Activated CD8-positive, alpha-beta T cell treated with anti-CD3 and anti-CD28 coated beads for 36 hours (primary cell): ENCODE measurements around the gene SPACA9. TPM values are rescaled to one million over a fixed set of nuclear protein-coding genes. Genes with fewer than 3 reads are reported as not detected.

Source experiments
- ATAC-seq: fragments of 200-7000 bp; cut with Tn5 transposase; one replicate; pipeline ENCODE4 v1.10.0; 2021; ENCODE audit warnings: mild to moderate bottlenecking, moderate library complexity
- CTCF ChIA-PET: fragments of 350-600 bp; sonication (Branson Sonifier 250); formaldehyde crosslinking; loops from one replicate; lab custom pipeline; 2021; ENCODE audit warnings: antibody characterized with exemption; lab: Charles Lee
- POLR2A ChIA-PET: fragments of 350-600 bp; sonication (Branson Sonifier 250); formaldehyde crosslinking; loops from one replicate; lab custom pipeline; 2021; ENCODE audit warnings: antibody characterized with exemption; lab: Charles Lee
- DNase-seq: peaks from one replicate; pipeline ENCODE4 v3.0.0-alpha.2; 2020
- H3K27ac Mint-ChIP-seq: one replicate; pipeline ENCODE4 v1.8.0; 2021; ENCODE audit warnings: mild to moderate bottlenecking, mixed read lengths
- H3K27me3 Mint-ChIP-seq: one replicate; pipeline ENCODE4 v1.8.0; 2021; ENCODE audit warnings: mixed read lengths
- H3K36me3 Mint-ChIP-seq: one replicate; pipeline ENCODE4 v1.8.0; 2021; ENCODE audit warnings: low read depth, mixed read lengths
- H3K4me1 Mint-ChIP-seq: one replicate; pipeline ENCODE4 v1.8.0; 2021; ENCODE audit warnings: low read depth, mixed read lengths
- H3K4me3 Mint-ChIP-seq: one replicate; pipeline ENCODE4 v1.8.0; 2021; ENCODE audit warnings: mild to moderate bottlenecking, moderate library complexity, mixed read lengths
- H3K9me3 Mint-ChIP-seq: one replicate; pipeline ENCODE4 v1.8.0; 2021; ENCODE audit warnings: mixed read lengths
- CTCF ChIP-seq: fragments of 200-600 bp; IDR thresholded peaks from one replicate; pipeline ENCODE4 v1.8.0; 2022; ENCODE audit warnings: antibody characterized with exemption, mild to moderate bottlenecking
- intact Hi-C: fragments of 100-400 bp; cut with micrococcal nuclease; formaldehyde crosslinking; loops from one replicate; pipeline ENCODE4 v1.10.0; 2022
- total RNA-seq, 2 experiments: library from RNA; stranded (reverse); gene quantifications; one replicate each; pipeline ENCODE4 v1.2.3, GENCODE V29; 2021

The SPACA9 gene
- total RNA-seq, 2 experiments from 2014 or later: 1.9 to 3.2 TPM

- TF ChIP-seq CTCF: no peak
- no peak for ATAC-seq
- Mint-ChIP-seq H3K4me3 (no peak overlapping the region), H3K9me3 (no peaks in the 10 kb centered on the region), H3K27me3 (no peaks in the 10 kb centered on the region), H3K27ac (no peak overlapping the region), H3K4me1 (peaks cover 19% of the 10 kb centered on the region), H3K36me3 (no peaks in the 10 kb centered on the region)
- CTCF ChIA-PET: no interaction called here
- intact Hi-C loops: no loop called here
- POLR2A ChIA-PET: no interaction called here
- DNase-seq: no peak
These were observed 11.8 kb upstream of the SPACA9 start for GRCh38 chr9:132866898-132867297.

GRCh38 chr9:132869266-132869665, 9.4 kb upstream of the SPACA9 start:
- Mint-ChIP-seq H3K36me3 (no peaks in the 10 kb centered on the region), H3K27ac (no peak overlapping the region), H3K27me3 (no peaks in the 10 kb centered on the region), H3K4me1 (peaks cover 12% of the 10 kb centered on the region), H3K4me3 (no peak overlapping the region), H3K9me3 (no peaks in the 10 kb centered on the region)
- CTCF ChIA-PET: no interaction called here
- POLR2A ChIA-PET: no interaction called here
- no peak for DNase-seq
- TF ChIP-seq CTCF: no peak
- ATAC-seq: no peak
- intact Hi-C loops: no loop called here

- intact Hi-C loops: no loop called here
- ATAC-seq (peak; percentile 49), DNase-seq (peak; percentile 21)
- ChIA-PET CTCF (interaction anchor here (1.6 kb wide), 1 partner anchor 27 kb away, joined by 3 read pairs; no protein-coding TSS in a partner anchor), POLR2A (interaction anchor here (1.0 kb wide), 1 partner anchor 9 kb away, joined by 3 read pairs; no protein-coding TSS in a partner anchor)
- no peak for TF ChIP-seq CTCF
- Mint-ChIP-seq H3K36me3 (no peaks in the 10 kb centered on the region), H3K27me3 (no peaks in the 10 kb centered on the region), H3K9me3 (no peaks in the 10 kb centered on the region), H3K4me1 (peaks cover 8% of the 10 kb centered on the region), H3K4me3 (peak overlapping the region; percentile 24), H3K27ac (peak overlapping the region; percentile 65)
These were observed 5.3 kb upstream of the SPACA9 start for GRCh38 chr9:132873403-132873802.

- ChIA-PET CTCF (interaction anchor here (1.0 to 1.3 kb wide), 2 partner anchors 26 kb away, joined by 3 read pairs; no protein-coding TSS in a partner anchor), POLR2A (no interaction called here)
- Mint-ChIP-seq H3K4me3 (no peak overlapping the region), H3K27ac (no peak overlapping the region), H3K36me3 (no peaks in the 10 kb centered on the region), H3K27me3 (no peaks in the 10 kb centered on the region), H3K4me1 (peaks cover 14% of the 10 kb centered on the region), H3K9me3 (no peaks in the 10 kb centered on the region)
- ATAC-seq: no peak
- intact Hi-C loops: no loop called here
- DNase-seq: no peak
- TF ChIP-seq CTCF: no peak
These were observed 3.5 kb upstream of the SPACA9 start for GRCh38 chr9:132875159-132875558.

- peak overlapping the region; percentile 72 for H3K4me3 Mint-ChIP-seq
- ChIA-PET CTCF (interaction anchor here (1.8 to 2.0 kb wide), 2 partner anchors 24 to 43 kb away, joined by 4 to 10 read pairs; no protein-coding TSS in a partner anchor), POLR2A (interaction anchor here (1.1 to 1.5 kb wide), 4 partner anchors 8 to 27 kb away, joined by 3 to 4 read pairs (median 4); no protein-coding TSS in a partner anchor)
- no peak for TF ChIP-seq CTCF
- ATAC-seq (no peak), DNase-seq (no peak)
- intact Hi-C loops: no loop called here
- H3K4me1 Mint-ChIP-seq: peaks cover 12% of the 10 kb centered on the region
- H3K27ac Mint-ChIP-seq: no peak overlapping the region
- no peaks in the 10 kb centered on the region for H3K36me3 Mint-ChIP-seq
- H3K27me3 Mint-ChIP-seq: no peaks in the 10 kb centered on the region
- no peaks in the 10 kb centered on the region for H3K9me3 Mint-ChIP-seq
These were observed 1.8 kb upstream of the SPACA9 start for GRCh38 chr9:132876849-132877248.
